Right atrium auricular region (tissue), 2 donors: ENCODE measurements around the gene RDH14. TPM values are rescaled to one million over a fixed set of nuclear protein-coding genes. Genes with fewer than 3 reads are reported as not detected.

Experiments
- DNase-seq: peaks from one replicate; pipeline ENCODE4 v3.0.0-alpha.2; 2019; ENCODE audit warnings: low spot score
- H3K27ac ChIP-seq, 2 donors: fragments of 200-600 bp; sonication (generic); 1 replicate in 1 of 2; 2 replicates in 1 of 2; pipeline ENCODE4 v1.5.1; 2016 to 2019
- H3K27me3 ChIP-seq, 2 donors: fragments of 200-600 bp; sonication (generic); one replicate each; pipeline versions ENCODE4 v1.5.1 to v1.6.0; 2017 to 2019
- H3K36me3 ChIP-seq: fragments of 200-600 bp; sonication (generic); one replicate; pipeline ENCODE4 v1.5.1; 2016
- H3K4me1 ChIP-seq, 2 donors: fragments of 200-600 bp; sonication (generic); one replicate each; pipeline versions ENCODE4 v1.5.1 to v1.6.0; 2017 to 2019
- H3K4me3 ChIP-seq, 2 donors: fragments of 200-600 bp; sonication (generic); 1 replicate in 1 of 2; 2 replicates in 1 of 2; pipeline ENCODE4 v1.5.1; 2017 to 2019; ENCODE audit warnings: mild to moderate bottlenecking in 1 of 2, moderate library complexity in 1 of 2
- H3K9me3 ChIP-seq, 2 donors: fragments of 200-600 bp; sonication (generic); one replicate each; pipeline ENCODE4 v1.5.1; 2019
- total RNA-seq, 2 donors: library from RNA; depleted of rRNA; stranded (reverse); fragments of >200 nt; gene quantifications; one replicate each; pipeline ENCODE4 v1.1.0, GENCODE V29; 2016
- TF ChIP-seq, protein P1 (sequence below), 2 donors: fragments of 200-600 bp; sonication (generic); IDR thresholded peaks; one replicate each; pipeline ENCODE4 v1.5.1; 2019; ENCODE audit warnings: antibody characterized with exemption in 2 of 2

The RDH14 gene
- total RNA-seq, 2 donors from 2014 or later, result 45.0 to 67.5 TPM

DNA sequence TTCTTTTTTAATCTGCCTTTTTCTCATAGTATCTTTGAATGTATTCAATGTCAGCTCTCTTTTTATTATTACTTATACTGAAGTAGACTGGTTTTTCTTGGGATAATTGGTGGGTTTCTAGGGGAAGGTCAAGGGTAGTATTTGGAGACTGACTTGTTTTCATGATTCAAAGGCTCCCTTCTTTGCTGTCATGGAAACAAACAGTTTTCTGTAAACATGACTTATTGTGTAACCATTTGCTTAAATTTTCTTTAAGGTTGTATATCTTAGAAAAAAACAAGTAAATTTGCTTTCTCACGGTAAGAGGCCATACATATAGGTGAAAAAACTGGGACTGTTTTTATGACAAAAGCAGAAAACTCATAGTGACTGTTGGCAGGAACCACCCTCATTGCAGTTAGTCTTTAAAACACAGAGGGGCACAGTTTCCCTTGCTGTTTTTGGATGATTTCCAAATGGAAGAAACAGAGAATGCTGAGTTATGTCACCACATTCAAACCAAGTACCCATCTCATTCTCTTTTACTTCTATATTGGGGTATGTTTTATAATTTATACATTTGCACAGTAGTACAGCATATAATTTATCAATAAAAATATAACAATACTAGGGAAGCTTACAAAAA, 5.8 kb upstream of the RDH14 start:
- H3K9me3 ChIP-seq, result no peaks in the 10 kb centered on the region
- H3K4me1 ChIP-seq, result peaks cover 0 to 2% of the 10 kb centered on the region in 2 donors
- no peaks in the 10 kb centered on the region for H3K27me3 ChIP-seq
- H3K36me3 ChIP-seq, result no peaks in the 10 kb centered on the region
- TF ChIP-seq, protein P1, sequence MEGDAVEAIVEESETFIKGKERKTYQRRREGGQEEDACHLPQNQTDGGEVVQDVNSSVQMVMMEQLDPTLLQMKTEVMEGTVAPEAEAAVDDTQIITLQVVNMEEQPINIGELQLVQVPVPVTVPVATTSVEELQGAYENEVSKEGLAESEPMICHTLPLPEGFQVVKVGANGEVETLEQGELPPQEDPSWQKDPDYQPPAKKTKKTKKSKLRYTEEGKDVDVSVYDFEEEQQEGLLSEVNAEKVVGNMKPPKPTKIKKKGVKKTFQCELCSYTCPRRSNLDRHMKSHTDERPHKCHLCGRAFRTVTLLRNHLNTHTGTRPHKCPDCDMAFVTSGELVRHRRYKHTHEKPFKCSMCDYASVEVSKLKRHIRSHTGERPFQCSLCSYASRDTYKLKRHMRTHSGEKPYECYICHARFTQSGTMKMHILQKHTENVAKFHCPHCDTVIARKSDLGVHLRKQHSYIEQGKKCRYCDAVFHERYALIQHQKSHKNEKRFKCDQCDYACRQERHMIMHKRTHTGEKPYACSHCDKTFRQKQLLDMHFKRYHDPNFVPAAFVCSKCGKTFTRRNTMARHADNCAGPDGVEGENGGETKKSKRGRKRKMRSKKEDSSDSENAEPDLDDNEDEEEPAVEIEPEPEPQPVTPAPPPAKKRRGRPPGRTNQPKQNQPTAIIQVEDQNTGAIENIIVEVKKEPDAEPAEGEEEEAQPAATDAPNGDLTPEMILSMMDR (IDR thresholded peaks at IDR 0.05), result no peak
- no peak for DNase-seq
- no peak overlapping the region for H3K27ac ChIP-seq
- no peak overlapping the region for H3K4me3 ChIP-seq

DNA sequence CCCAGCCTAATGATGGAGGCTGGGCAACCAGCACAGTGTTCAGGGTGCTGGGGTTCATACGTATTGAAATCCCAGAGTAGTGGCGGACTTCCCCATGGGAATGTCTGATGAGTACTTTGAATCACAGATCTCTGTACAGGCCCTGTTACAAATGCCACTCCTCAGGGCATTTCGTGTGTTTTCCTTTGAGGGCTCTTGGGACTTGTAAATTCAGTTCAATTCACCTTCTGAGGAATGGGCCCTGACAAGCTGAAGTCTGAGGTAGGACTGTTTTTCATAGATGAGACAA, 288 bp upstream of the RDH14 start:
- no peaks in the 10 kb centered on the region for H3K27me3 ChIP-seq
- no peaks in the 10 kb centered on the region for H3K36me3 ChIP-seq
- no peak for DNase-seq
- peak overlapping the region; percentile 73 to 97 for H3K4me3 ChIP-seq
- H3K9me3 ChIP-seq, result no peaks in the 10 kb centered on the region
- H3K4me1 ChIP-seq, result peaks cover 0 to 39% of the 10 kb centered on the region in 2 donors
- TF ChIP-seq, protein P1 (IDR thresholded peaks at IDR 0.05), result no peak
- H3K27ac ChIP-seq, result peak overlapping the region; percentile 99 to 100

DNA sequence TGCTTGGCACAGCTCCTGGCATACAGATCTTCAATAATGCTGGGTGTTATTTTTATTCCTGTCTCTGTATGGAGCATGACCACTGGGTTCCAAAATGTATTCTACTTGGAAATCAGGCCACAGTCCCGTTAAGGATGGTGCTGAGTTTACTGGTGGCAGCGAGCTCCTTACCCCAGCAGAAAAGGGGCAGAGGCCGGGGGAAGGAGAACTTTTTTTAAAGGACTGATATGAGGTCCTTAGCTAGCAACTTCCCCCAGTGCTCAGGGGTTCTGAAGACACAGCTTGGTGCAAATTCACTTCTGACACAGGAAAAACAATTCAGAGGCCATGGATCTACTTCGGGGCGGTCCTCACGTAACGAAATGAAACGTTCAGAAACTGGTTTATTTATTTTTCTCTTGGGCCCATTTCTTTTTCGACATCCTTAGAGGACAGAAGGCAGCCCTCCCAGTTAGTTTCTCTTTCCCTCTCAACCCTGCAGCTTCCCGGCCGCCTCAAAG, 872 bp downstream of the RDH14 start:
- peaks cover 7% of the 10 kb centered on the region for H3K36me3 ChIP-seq
- H3K4me1 ChIP-seq, result peaks cover 0 to 39% of the 10 kb centered on the region in 2 donors
- H3K27ac ChIP-seq, result peak overlapping the region; percentile 99 to 100
- H3K4me3 ChIP-seq, result peak overlapping the region; percentile 73 to 97
- H3K9me3 ChIP-seq, result no peaks in the 10 kb centered on the region
- TF ChIP-seq, protein P1 (IDR thresholded peaks at IDR 0.05), result no peak
- no peak for DNase-seq
- H3K27me3 ChIP-seq, result no peaks in the 10 kb centered on the region

DNA sequence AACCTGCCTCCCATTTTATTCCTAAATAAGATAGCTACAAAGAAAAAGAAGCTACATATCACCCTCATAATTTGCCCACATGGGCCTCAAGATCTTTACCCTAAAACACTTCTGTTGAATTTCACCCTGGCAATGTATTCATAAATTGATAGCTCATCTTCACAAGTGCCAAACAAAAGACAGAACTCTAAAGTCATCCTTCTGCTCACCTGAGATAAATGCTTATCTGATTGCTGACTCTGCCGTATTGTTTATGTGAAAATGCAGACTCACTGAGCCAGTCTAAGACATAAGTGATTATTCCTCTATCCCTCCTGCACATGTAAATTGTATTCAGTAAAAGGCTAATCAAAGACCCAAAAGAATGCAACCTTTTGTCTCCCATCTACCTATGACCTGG, 2.0 kb downstream of the RDH14 start:
- no peak for DNase-seq
- H3K27ac ChIP-seq, result peak overlapping the region; percentile 99 to 100
- H3K36me3 ChIP-seq, result peaks cover 7% of the 10 kb centered on the region
- no peaks in the 10 kb centered on the region for H3K27me3 ChIP-seq
- peaks cover 0 to 45% of the 10 kb centered on the region in 2 donors for H3K4me1 ChIP-seq
- TF ChIP-seq, protein P1 (IDR thresholded peaks at IDR 0.05), result no peak
- H3K9me3 ChIP-seq, result no peaks in the 10 kb centered on the region
- peak overlapping the region in 1 of 2 donors; percentile 97 for H3K4me3 ChIP-seq

DNA sequence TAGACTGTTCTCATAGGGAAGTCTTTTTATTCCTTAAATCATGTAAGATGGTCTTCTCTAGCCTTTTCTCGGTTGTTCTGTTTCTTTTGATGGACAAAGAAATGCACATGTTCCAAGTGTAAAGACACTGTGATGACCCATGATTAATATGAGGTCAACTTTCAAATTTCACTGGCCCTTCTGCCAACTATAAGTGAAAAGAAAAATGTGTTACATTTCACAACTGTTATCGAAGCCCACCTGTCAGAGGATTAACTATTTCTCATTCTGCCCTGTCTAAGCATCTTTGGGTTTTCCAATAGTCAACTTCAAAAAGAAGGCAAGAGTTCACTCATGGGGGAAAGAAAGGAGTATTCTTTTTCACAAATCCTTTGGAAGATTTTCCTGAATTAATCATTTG, 3.3 kb downstream of the RDH14 start:
- H3K4me1 ChIP-seq, result peaks cover 0 to 55% of the 10 kb centered on the region in 2 donors
- H3K9me3 ChIP-seq, result no peaks in the 10 kb centered on the region
- TF ChIP-seq, protein P1 (IDR thresholded peaks at IDR 0.05), result no peak
- H3K4me3 ChIP-seq, result no peak overlapping the region
- DNase-seq, result no peak
- H3K27ac ChIP-seq, result peak overlapping the region in 1 of 2 donors; percentile 100
- peaks cover 7% of the 10 kb centered on the region for H3K36me3 ChIP-seq
- H3K27me3 ChIP-seq, result no peaks in the 10 kb centered on the region
